Sigmoid colon (tissue), 7 donors: ENCODE results near the gene SH2D6. TPM values are rescaled to one million over a fixed set of nuclear protein-coding genes. Genes with fewer than 3 reads are reported as not detected.

Experiments used
- DNase-seq: peaks from one replicate; pipeline ENCODE4 v3.0.0-alpha.2; 2019
- H3K27ac ChIP-seq, 4 donors: fragments of 200-600 bp; sonication (generic); one replicate each; pipeline ENCODE4 v1.5.1; 2016 to 2019; ENCODE audit warnings: mild to moderate bottlenecking in 1 of 4
- H3K27me3 ChIP-seq, 3 donors: fragments of 200-600 bp; sonication (generic); one replicate each; pipeline ENCODE4 v1.5.1; 2019; ENCODE audit warnings: mild to moderate bottlenecking in 1 of 3
- H3K36me3 ChIP-seq, 4 donors: fragments of 200-600 bp; sonication (generic); one replicate each; pipeline ENCODE4 v1.5.1; 2016 to 2019
- H3K4me1 ChIP-seq, 4 donors: fragments of 200-600 bp; sonication (generic); one replicate each; pipeline ENCODE4 v1.5.1; 2017 to 2019
- H3K4me3 ChIP-seq, 4 donors: fragments of 200-600 bp; sonication (generic); one replicate each; pipeline ENCODE4 v1.5.1; 2017 to 2019; ENCODE audit warnings: mild to moderate bottlenecking in 2 of 4, moderate library complexity in 1 of 4
- H3K9me3 ChIP-seq, 4 donors: fragments of 200-600 bp in 3 of 4; sonication (generic) in 3 of 4; one replicate each; pipeline versions ENCODE4 v1.5.1 to v1.6.1; 2013 to 2019
- EP300 ChIP-seq, 4 donors: sonication (generic); formaldehyde crosslinking; IDR thresholded peaks; one replicate each; pipeline ENCODE4 v1.6.1; 2017; ENCODE audit warnings: antibody characterized with exemption in 4 of 4
- POLR2A ChIP-seq, 2 donors: fragments of 450-650 bp; IDR thresholded peaks; one replicate each; pipeline ENCODE4 v1.6.1; 2016; ENCODE audit warnings: antibody characterized with exemption in 2 of 2, mild to moderate bottlenecking in 2 of 2, moderate library complexity in 2 of 2
- POLR2AphosphoS5 ChIP-seq, 4 donors: sonication (generic); formaldehyde crosslinking; IDR thresholded peaks; one replicate each; pipeline ENCODE4 v1.6.1; 2017; ENCODE audit warnings: antibody characterized with exemption in 4 of 4
- WGBS, 2 donors: extraction: QIAGEN DNeasy Blood & Tissue Kit; methylation state at CpG; one replicate each; pipeline ENCODE4 v1.1.7; 2013; 5-methylcytosine and 5-hydroxymethylcytosine counted together
- intact Hi-C: fragments of 100-400 bp; cut with DNase I; formaldehyde crosslinking; loops from one replicate; pipeline ENCODE4 v1.15.1; 2023
- polyA plus RNA-seq, 3 donors: library from polyadenylated mRNA; stranded (reverse); fragments of 200-250 nt; gene quantifications; one replicate each; pipeline ENCODE4 v1.2.3, GENCODE V29; 2013
- total RNA-seq, 4 donors: library from RNA; depleted of rRNA; stranded (reverse); fragments of >200 nt; gene quantifications; one replicate each; pipeline ENCODE4 v1.1.0, GENCODE V29; 2016
- TF ChIP-seq, protein P1 (sequence below), 4 experiments: fragments of 450-650 bp in 3 of 4; fragments of 200-600 bp in 1 of 4; IDR thresholded peaks; one replicate each; pipeline ENCODE4 v1.5.1; 2016 to 2019; ENCODE audit warnings: antibody characterized with exemption in 4 of 4, mild to moderate bottlenecking in 3 of 4, moderate library complexity in 2 of 4
- donor health status: healthy with polysubstance abuse.
- donor health status: Bipolar disorder and iron deficiency.
- donor health status: healthy.

SH2D6 gene
- total and polyA plus RNA-seq, 7 donors, result 2.8 to 14.6 (median 11.4) TPM; not detected in 4

DNA sequence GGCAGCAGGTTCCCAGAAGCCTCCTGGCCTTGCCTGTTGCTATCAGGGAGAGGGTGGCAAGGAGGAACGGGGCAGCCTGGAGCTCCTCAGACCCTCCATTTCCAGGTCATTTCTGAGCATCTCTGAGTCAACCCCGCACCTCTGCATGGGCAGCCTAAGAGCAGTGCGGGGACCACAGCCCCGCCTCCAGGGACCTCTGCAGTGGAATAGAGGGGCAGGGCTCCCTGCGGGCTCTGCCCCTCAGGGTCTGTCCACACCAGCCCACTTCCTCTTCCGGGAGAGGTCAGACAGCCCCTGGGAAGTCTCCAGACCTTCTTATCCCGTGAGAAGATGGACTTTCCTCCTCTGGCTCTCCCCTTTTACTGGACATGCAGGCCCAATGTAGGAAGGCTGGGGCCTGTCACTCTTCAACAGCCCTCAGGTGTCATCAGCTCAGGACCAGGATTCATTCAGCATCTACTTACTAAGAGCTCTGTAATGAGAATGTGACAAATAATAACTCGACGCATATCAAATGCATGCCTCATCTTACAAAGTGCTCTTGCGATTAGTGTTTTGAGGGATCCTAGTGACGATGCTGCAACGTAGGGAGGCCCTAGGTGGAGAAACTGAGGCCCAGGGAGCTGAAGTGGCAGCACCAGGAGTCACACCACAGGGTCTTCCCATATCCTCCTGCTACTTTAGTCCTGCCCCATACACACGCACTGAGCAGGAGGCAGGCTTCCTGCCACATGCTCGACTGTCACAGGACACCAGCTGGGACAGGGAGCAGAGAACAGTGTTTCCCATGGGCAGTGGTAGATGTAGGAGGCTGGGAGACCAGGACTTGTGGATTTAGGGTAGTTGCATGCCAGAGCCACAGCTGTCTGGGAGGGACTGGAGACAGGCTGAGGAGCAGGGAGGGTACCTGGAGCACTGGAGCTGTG is 28.0 kb downstream of the SH2D6 start:
- Histone ChIP-seq H3K27ac (peak overlapping the region; percentile 70 to 84 (median 83)), H3K4me1 (peaks cover 0 to 23% (median 20%) of the 10 kb centered on the region in 4 donors), H3K36me3 (no peaks in the 10 kb centered on the region), H3K9me3 (no peaks in the 10 kb centered on the region), H3K4me3 (no peak overlapping the region), H3K27me3 (no peaks in the 10 kb centered on the region)
- 82 to 90% methylated on average over 14 of the region's 14 CpGs for WGBS, 2 donors
- TF ChIP-seq EP300 (IDR thresholded peaks at IDR 0.05) (no peak), POLR2AphosphoS5 (IDR thresholded peaks at IDR 0.05) (no peak)
- TF ChIP-seq, protein P1, sequence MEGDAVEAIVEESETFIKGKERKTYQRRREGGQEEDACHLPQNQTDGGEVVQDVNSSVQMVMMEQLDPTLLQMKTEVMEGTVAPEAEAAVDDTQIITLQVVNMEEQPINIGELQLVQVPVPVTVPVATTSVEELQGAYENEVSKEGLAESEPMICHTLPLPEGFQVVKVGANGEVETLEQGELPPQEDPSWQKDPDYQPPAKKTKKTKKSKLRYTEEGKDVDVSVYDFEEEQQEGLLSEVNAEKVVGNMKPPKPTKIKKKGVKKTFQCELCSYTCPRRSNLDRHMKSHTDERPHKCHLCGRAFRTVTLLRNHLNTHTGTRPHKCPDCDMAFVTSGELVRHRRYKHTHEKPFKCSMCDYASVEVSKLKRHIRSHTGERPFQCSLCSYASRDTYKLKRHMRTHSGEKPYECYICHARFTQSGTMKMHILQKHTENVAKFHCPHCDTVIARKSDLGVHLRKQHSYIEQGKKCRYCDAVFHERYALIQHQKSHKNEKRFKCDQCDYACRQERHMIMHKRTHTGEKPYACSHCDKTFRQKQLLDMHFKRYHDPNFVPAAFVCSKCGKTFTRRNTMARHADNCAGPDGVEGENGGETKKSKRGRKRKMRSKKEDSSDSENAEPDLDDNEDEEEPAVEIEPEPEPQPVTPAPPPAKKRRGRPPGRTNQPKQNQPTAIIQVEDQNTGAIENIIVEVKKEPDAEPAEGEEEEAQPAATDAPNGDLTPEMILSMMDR (IDR thresholded peaks at IDR 0.05), result no peak
- DNase-seq, result no peak
- intact Hi-C loops, result no loop called here

GRCh38 chr2:85447222-85447585 is 28.7 kb downstream of the SH2D6 start:
- Histone ChIP-seq H3K27ac (peak overlapping the region in 2 of 4 donors; percentile 83 to 84), H3K27me3 (no peaks in the 10 kb centered on the region), H3K4me3 (no peak overlapping the region), H3K4me1 (peaks cover 0 to 23% (median 20%) of the 10 kb centered on the region in 4 donors), H3K36me3 (no peaks in the 10 kb centered on the region), H3K9me3 (no peaks in the 10 kb centered on the region)
- DNase-seq, result no peak
- intact Hi-C loops, result no loop called here
- WGBS, 2 donors, result 89 to 94% methylated on average over 8 of the region's 8 CpGs
- no peak for TF ChIP-seq POLR2A (IDR thresholded peaks at IDR 0.05)
- TF ChIP-seq EP300 (IDR thresholded peaks at IDR 0.05), result no peak
- TF ChIP-seq, protein P1 (IDR thresholded peaks at IDR 0.05), result no peak
- TF ChIP-seq POLR2AphosphoS5 (IDR thresholded peaks at IDR 0.05), result no peak

- Histone ChIP-seq H3K9me3 (no peaks in the 10 kb centered on the region), H3K27ac (no peak overlapping the region), H3K36me3 (no peaks in the 10 kb centered on the region), H3K4me1 (peaks cover 0 to 23% (median 20%) of the 10 kb centered on the region in 4 donors), H3K4me3 (no peak overlapping the region), H3K27me3 (no peaks in the 10 kb centered on the region)
- WGBS, 2 donors, result 82 to 91% methylated on average over 8 of the region's 8 CpGs
- intact Hi-C loops, result no loop called here
- TF ChIP-seq EP300 (IDR thresholded peaks at IDR 0.05) (no peak), POLR2A (IDR thresholded peaks at IDR 0.05) (no peak), POLR2AphosphoS5 (IDR thresholded peaks at IDR 0.05) (no peak)
- TF ChIP-seq, protein P1 (IDR thresholded peaks at IDR 0.05), result no peak
- no peak for DNase-seq
These were observed 30.1 kb downstream of the SH2D6 start for GRCh38 chr2:85448461-85449213.

DNA sequence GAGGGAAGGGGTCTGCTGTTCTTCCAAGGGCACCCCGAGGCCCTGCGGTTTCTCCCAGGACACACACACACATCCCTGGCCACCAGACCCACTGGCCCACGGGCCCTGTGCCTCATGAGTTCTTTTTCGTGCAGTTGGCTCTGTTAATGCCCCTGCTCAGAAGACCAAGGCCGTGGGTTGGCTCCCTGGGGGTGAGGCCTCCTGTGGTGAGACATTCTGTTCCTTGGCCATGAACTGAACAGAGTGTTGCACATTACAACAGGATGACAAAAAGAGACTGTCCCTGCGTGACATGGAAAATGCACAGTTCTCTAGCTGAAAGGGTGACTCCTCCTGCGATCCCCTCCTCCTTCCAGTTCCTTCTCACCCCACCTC is 30.7 kb downstream of the SH2D6 start:
- Histone ChIP-seq H3K9me3 (no peaks in the 10 kb centered on the region), H3K27me3 (no peaks in the 10 kb centered on the region), H3K36me3 (no peaks in the 10 kb centered on the region), H3K27ac (no peak overlapping the region), H3K4me3 (no peak overlapping the region), H3K4me1 (peaks cover 0 to 23% (median 20%) of the 10 kb centered on the region in 4 donors)
- TF ChIP-seq POLR2AphosphoS5 (IDR thresholded peaks at IDR 0.05) (no peak), POLR2A (IDR thresholded peaks at IDR 0.05) (no peak), EP300 (IDR thresholded peaks at IDR 0.05) (no peak)
- TF ChIP-seq, protein P1 (IDR thresholded peaks at IDR 0.05), result no peak
- 91 to 92% methylated on average over 7 of the region's 7 CpGs for WGBS, 2 donors
- intact Hi-C loops, result no loop called here
- DNase-seq, result no peak
